GM21723 (cell line): ENCODE data around the gene GTF2H3.
"Not testable (repeated sequence)": the region's sequence is repeated elsewhere in the genome, so short reads cannot be mapped to it uniquely, and the experiment has no call there.

ENCODE experiments used
- ATAC-seq: cut with Tn5 transposase; IDR thresholded peaks from one replicate; pipeline ENCODE4 v1.9.1; 2021; ENCODE audit warnings: mild to moderate bottlenecking, moderate library complexity; ENCODE audit not compliant: unreplicated experiment

Gene GTF2H3

GRCh38 chr12:123633379-123634141 lies at the start of gene GTF2H3, which contains the start of gene EIF2B1:
GTF2H3 (plus strand) TSS chr12:123633829; CDS start chr12:123633860, 31 bp downstream.
EIF2B1 (minus strand) TSS chr12:123633686; CDS start chr12:123633557, 129 bp downstream.
- ATAC-seq, result peak; percentile 94

- no peak for ATAC-seq
Observed at GRCh38 chr12:123591702-123592481, 41.7 kb upstream of the GTF2H3 start.

DNA sequence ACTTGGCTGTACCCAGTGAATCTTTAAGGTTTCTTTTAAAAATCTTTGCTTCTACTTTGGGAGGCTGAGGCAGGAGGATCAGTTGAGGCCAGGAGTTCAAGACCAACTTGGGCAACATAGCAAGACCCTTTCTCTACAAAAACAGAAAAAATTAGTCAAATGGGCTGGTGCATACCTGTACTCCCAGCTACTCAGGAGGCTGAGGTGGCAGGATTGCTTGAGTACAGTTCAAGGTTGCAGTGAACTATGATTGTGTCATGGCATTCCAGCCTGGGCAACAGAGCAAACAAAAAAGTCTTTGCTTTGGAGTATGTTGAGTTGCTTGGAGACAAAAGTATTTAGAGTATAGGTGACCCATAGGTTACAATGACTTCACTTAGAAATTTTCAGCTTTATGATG lies 37.9 kb upstream of the GTF2H3 start:
- no peak for ATAC-seq

GRCh38 chr12:123597100-123597499 lies 36.5 kb upstream of the GTF2H3 start:
- ATAC-seq, result no peak

DNA sequence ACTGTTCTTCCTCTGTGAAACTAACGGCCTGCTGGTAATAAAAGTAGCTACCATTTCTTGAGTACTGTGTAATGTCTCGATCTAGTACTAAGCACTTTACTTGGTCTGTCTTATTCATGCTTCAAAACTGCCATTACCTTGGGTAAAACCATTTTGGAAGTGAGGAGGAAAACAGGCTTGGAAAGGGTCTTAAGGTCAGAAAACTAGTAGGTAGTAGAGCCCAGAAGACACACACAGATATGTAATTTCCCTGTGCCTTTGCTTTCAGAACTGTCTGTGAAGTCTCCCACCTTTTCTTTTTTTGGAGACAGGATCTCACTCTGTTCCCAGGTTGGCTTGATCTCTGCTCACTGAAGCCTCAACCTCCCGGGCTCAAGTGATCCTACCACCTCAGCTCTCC lies 35.1 kb upstream of the GTF2H3 start:
- no peak for ATAC-seq

DNA sequence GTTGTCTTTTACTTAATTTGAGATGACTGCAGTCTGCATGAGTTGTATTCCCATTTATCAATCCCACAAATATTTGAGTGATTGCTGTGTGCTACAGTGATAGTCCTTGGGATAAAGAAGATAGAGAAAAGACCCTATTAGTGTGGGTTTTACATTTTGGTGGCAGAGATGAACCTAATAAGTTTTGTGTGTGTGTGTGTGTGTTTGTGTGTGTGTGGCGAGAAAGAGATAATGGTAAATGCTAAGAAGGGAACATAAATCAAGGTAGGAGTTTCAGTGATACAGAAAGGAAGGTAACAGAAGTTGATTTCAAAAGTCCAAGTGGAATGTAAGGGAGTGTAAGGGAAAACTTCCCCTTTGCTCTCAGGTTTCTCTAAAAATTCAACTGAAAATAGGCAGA lies 34.3 kb upstream of the GTF2H3 start:
- no peak for ATAC-seq

- no peak for ATAC-seq
Observed at GRCh38 chr12:123599721-123600120, 33.9 kb upstream of the GTF2H3 start.

DNA sequence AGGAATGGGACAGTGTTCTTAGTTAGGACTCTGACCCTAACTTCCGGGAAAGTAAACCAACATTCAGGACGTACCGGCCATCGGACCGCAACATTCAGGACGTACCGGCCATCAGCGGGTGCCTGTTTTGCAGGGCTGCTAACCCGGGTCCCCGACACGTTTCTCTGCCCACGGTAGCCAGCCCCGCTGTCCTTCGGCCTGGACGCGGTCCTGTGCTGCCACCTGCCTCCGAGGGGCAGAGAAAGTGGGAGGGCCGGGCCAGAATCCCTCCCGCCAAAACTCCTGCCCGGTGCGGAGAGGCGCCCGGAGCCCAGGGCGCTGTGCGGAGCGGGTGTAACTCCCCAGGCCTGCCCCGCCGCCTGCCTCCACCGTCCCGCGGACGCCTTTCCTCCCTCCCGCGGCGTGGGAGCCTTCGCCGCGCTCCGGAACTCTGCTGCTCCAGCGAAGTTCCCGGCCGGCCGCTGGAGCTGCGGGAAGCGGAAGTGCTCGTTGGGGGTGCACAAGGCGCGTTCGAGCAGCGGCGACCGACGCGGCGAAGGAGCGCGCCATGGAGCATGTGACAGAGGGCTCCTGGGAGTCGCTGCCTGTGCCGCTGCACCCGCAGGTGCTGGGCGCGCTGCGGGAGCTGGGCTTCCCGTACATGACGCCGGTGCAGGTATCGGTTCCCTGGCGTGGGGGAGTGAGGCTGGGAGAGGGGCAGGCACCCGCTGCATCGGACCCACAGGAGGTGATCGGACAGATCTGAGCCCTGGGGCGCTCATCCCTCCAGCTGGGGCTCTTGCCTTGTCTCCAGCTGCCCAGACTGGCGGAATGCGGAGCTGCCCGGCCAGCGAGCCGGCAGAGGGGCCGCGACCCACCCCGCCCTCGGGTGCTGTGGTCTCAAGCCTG lies 31.8 kb upstream of the GTF2H3 start, which contains the start of gene DDX55:
Gene DDX55, plus strand, starts transcription at position 498 of the 888 bp plus-strand sequence. Its CDS starts 50 bp downstream, at position 548.
- peak; percentile 82 for ATAC-seq

GRCh38 chr12:123602651-123603195 lies 30.9 kb upstream of the GTF2H3 start:
- ATAC-seq, result peak; percentile 17

DNA sequence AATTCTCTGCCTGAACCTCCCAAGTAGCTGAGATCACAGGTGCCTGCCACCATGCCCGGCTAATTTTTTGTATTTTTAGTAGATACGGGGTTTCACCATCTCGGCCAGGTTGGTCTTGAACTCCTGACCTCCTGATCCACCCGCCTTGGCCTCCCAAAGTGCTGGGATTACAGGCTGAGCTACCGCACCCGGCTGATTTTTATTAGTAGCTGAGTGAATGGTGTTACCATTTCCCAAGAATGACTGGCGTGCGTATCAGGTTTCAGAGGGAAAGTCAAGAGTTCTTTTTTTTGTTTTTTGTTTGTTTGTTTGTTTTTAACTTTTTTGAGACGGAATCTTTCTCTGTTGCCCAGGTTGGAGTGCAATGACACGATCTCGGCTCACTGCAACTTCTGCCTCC lies 30.1 kb upstream of the GTF2H3 start:
- ATAC-seq, result not testable (repeated sequence)

DNA sequence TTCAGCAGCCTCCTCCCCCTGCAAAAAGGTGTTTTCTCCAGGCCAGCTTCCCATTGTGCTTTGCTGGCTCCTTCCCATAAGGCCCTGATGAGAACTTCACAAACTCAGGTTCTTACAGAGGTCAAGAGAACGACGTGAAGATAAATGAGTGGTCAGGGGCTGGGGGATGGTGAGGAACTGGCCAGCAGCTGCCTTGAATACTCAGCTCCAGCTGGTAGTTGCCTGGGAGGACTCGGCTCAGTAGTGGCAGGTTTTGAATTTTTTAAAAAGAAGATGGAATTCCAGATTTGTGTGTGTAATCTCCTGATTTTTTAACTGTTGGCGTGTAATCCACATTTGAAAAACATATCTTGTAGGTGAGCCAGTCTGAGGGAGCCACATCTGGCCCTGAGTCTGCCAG lies 25.9 kb upstream of the GTF2H3 start:
- ATAC-seq, result no peak

- ATAC-seq, result no peak
Observed at GRCh38 chr12:123608182-123608581, 25.4 kb upstream of the GTF2H3 start.

- no peak for ATAC-seq
Observed at GRCh38 chr12:123614110-123614509, 19.5 kb upstream of the GTF2H3 start.

DNA sequence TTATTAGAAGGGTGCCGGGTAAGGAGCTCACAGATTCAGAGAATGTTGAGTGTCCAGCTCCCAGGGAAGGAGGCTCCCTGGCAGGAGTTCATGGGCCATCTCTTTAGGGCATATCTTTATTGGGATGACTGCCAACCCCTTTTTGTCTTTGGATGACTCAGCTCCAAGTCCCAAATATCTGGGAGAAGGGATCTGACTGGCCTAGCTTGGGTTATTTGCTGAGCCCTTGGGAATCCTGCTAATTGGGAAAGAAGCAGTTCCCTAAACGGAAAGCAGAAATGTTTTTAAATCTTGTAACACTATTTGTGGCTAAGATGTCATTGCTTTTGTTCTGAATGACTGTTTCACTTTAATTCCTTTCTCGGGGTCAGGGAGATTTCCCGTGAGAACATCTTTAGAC lies 19.1 kb upstream of the GTF2H3 start:
- no peak for ATAC-seq

GRCh38 chr12:123617144-123617543 lies 16.5 kb upstream of the GTF2H3 start:
- ATAC-seq, result no peak

DNA sequence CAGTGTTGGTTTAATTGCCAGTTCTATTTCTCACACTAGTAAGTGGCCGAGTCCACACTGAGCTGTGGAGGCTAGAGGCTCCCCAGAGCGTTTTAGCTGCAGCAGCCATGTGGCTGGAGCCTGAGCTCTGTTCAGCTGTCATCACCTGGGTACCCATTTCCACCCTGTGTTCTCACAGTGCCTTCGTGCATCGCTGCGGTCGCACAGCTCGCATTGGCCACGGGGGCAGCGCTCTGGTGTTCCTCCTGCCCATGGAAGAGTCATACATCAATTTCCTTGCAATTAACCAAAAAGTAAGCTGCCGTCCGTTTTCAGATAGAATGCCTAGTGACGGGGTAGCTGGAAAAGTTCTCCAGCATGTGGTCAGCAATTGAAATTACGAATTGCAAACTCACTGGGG lies 16.0 kb upstream of the GTF2H3 start:
- no peak for ATAC-seq

- ATAC-seq, result no peak
Observed at GRCh38 chr12:123621101-123621500, 12.5 kb upstream of the GTF2H3 start.

- ATAC-seq, result no peak
Observed at GRCh38 chr12:123621619-123622530, 11.8 kb upstream of the GTF2H3 start.

DNA sequence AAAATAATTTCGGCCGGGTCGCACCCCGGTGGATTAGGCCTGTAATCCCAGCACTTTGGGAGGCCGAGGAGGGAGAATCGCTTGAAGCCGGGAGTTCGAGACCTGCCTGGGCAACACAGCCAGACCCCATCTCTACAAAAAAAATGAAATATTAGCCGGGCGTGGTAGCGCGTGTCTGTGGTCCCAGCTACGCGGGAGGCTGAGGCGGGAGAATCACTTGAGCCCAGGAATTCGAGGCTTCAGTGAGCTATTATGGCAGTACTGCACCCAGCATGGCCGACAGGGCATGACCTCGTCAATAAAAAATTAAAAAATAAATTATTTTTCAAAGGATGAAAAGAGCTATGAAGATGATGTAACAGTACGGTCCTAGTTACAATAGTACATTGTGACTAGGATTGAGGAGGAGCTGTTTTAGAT lies 523 bp downstream of the GTF2H3 start:
- peak; percentile 4 for ATAC-seq

DNA sequence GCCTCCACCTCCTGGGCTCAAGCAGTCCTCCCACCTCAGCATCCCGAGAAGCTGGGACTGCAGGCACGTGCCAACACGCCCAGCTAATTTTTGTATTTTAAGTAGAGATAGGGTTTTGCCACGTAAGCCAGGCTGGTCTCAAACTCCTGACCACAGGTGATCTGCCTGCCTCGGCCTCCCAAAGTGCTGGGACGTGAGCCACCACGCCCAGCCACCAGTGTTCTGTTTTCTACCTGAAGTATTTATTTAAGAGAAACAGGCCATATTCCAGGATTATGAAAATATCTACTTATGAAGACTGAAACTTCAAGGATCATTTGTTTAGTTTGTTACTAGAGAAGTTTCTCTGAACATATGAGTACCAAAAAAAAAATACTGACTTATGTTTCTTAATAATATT lies 10.3 kb downstream of the GTF2H3 start:
- no peak for ATAC-seq
